NT2/D1 (cell line): ENCODE results near the gene KIFC3.

Experiments
- SUZ12 ChIP-seq: IDR thresholded peaks from 2 replicates; pipeline ENCODE4 v1.6.1; 2011; ENCODE audit not compliant: insufficient read length, insufficient read depth; ENCODE audit errors: extremely low read depth
- YY1 ChIP-seq: IDR thresholded peaks from 2 replicates; pipeline ENCODE4 v1.6.1; 2011; ENCODE audit not compliant: insufficient read length, insufficient read depth
- ZNF274 ChIP-seq: IDR thresholded peaks from 2 replicates; pipeline ENCODE4 v1.6.1; 2011; ENCODE audit warnings: mild to moderate bottlenecking, low read depth, low read length

- TF ChIP-seq SUZ12 (no peak), YY1 (no peak), ZNF274 (no peak)
Measured at GRCh38 chr16:57845115-57845514, 42.8 kb upstream of the KIFC3 start.
